ENCODE results near the gene TNRC6A.
"Not testable (repeated sequence)": the region's sequence is repeated elsewhere in the genome, so short reads cannot be mapped to it uniquely, and the experiment has no call there.

TNRC6A gene

DNA sequence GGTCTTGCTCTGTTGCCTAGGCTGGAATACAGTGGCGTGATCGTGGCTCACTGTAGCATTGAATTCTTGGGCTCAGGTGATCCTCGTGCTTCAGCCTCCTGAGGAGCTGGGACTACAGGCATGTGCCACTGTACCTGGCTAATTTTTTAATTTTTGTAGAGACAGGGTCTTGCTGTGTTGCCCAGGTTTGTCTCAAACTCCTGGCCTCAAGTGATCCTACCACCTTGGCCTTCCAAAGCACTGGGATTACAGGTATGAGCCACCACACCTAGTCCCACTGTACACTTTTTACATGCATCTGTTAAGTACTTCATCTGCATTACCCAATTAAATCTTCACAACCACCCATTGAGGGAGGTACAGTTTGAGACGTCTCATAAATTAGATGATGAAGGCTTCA is 12.4 kb downstream of the TNRC6A start:
- Histone ChIP-seq H3K79me2 (ENCODE audit: control insufficient read depth, insufficient read depth, low read length, unreplicated experiment) (peaks cover 97% of the 10 kb centered on the region), H3K27ac (ENCODE audit: low read depth, low read length) (no peak overlapping the region), H3K4me1 (ENCODE audit: control insufficient read depth, insufficient read depth, low read length, unreplicated experiment) (peaks cover 38% of the 10 kb centered on the region), H3K27me3 (ENCODE audit: insufficient read depth, low read length) (no peaks in the 10 kb centered on the region), H3K36me3 (ENCODE audit: insufficient read depth, low read length) (peaks cover 9% of the 10 kb centered on the region; the same call in 1 of the 2 replicates), H3K4me3 (ENCODE audit: low read depth, low read length) (no peak overlapping the region), H2AFZ (ENCODE audit: low read length, unreplicated experiment) (no peak overlapping the region)

DNA sequence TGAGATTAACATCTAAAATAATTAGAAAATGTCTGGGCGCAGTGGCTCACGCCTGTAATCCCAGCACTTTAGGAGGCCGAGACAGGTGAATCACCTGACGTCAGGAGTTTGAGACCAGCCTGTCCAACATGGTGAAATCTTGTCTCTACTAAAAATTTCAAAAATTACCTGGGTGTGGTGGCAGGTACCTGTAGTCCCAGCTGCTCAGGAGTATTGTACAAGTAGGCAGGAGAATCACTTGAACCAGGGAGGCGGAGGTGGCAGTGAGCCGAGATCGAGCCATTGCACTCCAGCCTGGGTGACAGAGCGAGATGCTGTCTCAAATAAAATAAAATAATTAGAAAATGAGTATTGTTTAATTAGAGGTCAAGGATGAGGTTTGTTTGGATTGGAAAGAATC is 13.2 kb downstream of the TNRC6A start:
- Histone ChIP-seq H3K36me3 (ENCODE audit: insufficient read depth, low read length) (peaks cover 12% of the 10 kb centered on the region; the same call in 1 of the 2 replicates), H3K4me1 (ENCODE audit: control insufficient read depth, insufficient read depth, low read length, unreplicated experiment) (peaks cover 39% of the 10 kb centered on the region), H3K79me2 (ENCODE audit: control insufficient read depth, insufficient read depth, low read length, unreplicated experiment) (peaks cover 100% of the 10 kb centered on the region)
- not testable (repeated sequence) for H3K27ac ChIP-seq (ENCODE audit: low read depth, low read length); H3K4me3 ChIP-seq (ENCODE audit: low read depth, low read length); H3K27me3 ChIP-seq (ENCODE audit: insufficient read depth, low read length); H2AFZ ChIP-seq (ENCODE audit: low read length, unreplicated experiment)

DNA sequence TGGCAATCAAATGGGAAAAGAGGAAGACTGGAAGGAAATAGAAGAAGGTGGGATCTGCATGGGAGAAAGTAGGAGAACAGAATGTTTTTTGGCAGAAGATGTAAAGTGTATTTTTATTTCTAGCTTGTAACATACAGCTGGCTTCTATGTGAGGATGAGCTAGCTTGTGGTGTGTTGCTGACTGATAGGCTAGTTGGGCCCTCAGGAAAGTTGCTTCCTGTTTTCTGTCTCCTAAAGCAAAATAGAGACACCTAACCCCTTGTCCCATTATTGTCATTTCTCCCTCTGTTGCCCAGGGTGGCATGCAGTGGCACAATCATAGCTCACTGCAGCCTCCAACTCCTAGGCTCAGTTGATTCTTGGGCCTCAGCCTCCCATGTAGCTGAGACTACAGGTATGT is 15.9 kb downstream of the TNRC6A start:
- Histone ChIP-seq H3K27ac (ENCODE audit: low read depth, low read length) (no peak overlapping the region), H3K4me1 (ENCODE audit: control insufficient read depth, insufficient read depth, low read length, unreplicated experiment) (peaks cover 44% of the 10 kb centered on the region), H3K27me3 (ENCODE audit: insufficient read depth, low read length) (no peaks in the 10 kb centered on the region), H3K79me2 (ENCODE audit: control insufficient read depth, insufficient read depth, low read length, unreplicated experiment) (peaks cover 100% of the 10 kb centered on the region), H3K4me3 (ENCODE audit: low read depth, low read length) (no peak overlapping the region), H3K36me3 (ENCODE audit: insufficient read depth, low read length) (peaks cover 8% of the 10 kb centered on the region; the same call in 1 of the 2 replicates), H2AFZ (ENCODE audit: low read length, unreplicated experiment) (no peak overlapping the region)

DNA sequence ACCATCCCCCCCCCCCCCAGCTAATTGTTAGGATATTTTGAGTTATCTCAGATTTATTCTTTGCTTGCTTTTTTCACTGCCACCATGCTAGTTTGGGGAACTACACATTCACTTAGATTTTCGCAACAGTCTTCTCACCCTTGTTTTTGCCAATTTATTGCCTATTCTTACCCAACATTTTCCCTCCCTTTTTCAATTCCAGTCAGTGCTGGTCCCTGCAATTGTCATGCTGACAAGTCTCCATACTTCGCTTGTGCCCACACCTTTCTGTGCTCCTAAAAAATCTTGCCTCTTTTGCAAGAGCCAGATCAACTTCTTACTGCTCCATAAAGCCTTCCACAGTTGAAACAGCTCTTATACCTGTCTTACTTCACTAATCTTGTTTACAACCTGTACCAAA is 16.3 kb downstream of the TNRC6A start:
- Histone ChIP-seq H3K27ac (ENCODE audit: low read depth, low read length) (no peak overlapping the region), H3K4me1 (ENCODE audit: control insufficient read depth, insufficient read depth, low read length, unreplicated experiment) (peaks cover 44% of the 10 kb centered on the region), H2AFZ (ENCODE audit: low read length, unreplicated experiment) (no peak overlapping the region), H3K27me3 (ENCODE audit: insufficient read depth, low read length) (no peaks in the 10 kb centered on the region), H3K79me2 (ENCODE audit: control insufficient read depth, insufficient read depth, low read length, unreplicated experiment) (peaks cover 100% of the 10 kb centered on the region), H3K4me3 (ENCODE audit: low read depth, low read length) (no peak overlapping the region), H3K36me3 (ENCODE audit: insufficient read depth, low read length) (peaks cover 8% of the 10 kb centered on the region; the same call in 1 of the 2 replicates)

DNA sequence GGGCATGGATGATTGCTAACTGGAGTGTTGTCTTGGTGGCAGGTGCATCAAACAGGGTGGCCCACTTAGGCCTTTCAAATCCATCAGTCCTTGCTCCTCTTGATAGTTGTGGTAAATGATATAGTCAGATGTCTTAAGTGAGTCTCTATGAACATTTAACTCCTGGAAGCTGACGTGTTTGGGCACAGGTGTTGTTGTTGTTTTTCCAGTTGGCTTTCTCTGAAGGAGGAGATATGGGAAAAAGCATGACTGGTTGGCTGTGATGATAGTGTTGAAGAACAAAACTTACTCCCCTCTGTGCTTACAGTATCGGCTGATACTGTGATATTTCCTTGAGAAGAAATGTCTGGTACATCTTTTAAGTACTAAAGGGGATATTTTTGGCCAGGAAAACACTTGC is 18.0 kb downstream of the TNRC6A start:
- Histone ChIP-seq H3K27me3 (ENCODE audit: insufficient read depth, low read length) (no peaks in the 10 kb centered on the region), H3K79me2 (ENCODE audit: control insufficient read depth, insufficient read depth, low read length, unreplicated experiment) (peaks cover 99% of the 10 kb centered on the region), H3K4me3 (ENCODE audit: low read depth, low read length) (0 out of 2 replicates have a peak overlapping the region, but pooled peaks have one; percentile 8), H3K4me1 (ENCODE audit: control insufficient read depth, insufficient read depth, low read length, unreplicated experiment) (peaks cover 47% of the 10 kb centered on the region), H3K36me3 (ENCODE audit: insufficient read depth, low read length) (peaks cover 3% of the 10 kb centered on the region; the same call in 1 of the 2 replicates), H2AFZ (ENCODE audit: low read length, unreplicated experiment) (no peak overlapping the region), H3K27ac (ENCODE audit: low read depth, low read length) (peak overlapping the region; percentile 74)

DNA sequence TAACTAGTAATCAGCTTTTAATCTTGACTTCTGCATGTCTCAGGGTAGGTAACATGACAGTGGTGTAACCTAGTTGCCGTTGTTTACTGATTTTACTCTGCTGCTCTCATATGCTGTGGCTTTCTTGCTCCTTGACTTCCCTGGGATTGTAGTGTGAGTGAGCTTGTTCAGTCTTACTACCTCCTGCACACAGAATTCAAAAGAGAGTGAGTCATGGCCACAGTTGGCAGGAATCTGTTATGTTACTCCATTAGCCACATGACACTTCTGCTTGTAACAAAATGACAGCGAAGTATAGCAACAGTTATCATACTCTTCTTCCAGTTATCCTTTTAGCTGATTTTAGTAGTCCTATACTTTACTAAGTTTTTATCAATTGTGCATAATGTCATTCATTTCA is 18.8 kb downstream of the TNRC6A start:
- Histone ChIP-seq H3K27ac (ENCODE audit: low read depth, low read length) (peak overlapping the region; percentile 74), H3K4me1 (ENCODE audit: control insufficient read depth, insufficient read depth, low read length, unreplicated experiment) (peaks cover 51% of the 10 kb centered on the region), H3K4me3 (ENCODE audit: low read depth, low read length) (0 out of 2 replicates have a peak overlapping the region, but pooled peaks have one; percentile 8), H3K36me3 (ENCODE audit: insufficient read depth, low read length) (peaks cover 3% of the 10 kb centered on the region; the same call in 1 of the 2 replicates), H3K27me3 (ENCODE audit: insufficient read depth, low read length) (no peaks in the 10 kb centered on the region), H2AFZ (ENCODE audit: low read length, unreplicated experiment) (no peak overlapping the region), H3K79me2 (ENCODE audit: control insufficient read depth, insufficient read depth, low read length, unreplicated experiment) (peaks cover 99% of the 10 kb centered on the region)

DNA sequence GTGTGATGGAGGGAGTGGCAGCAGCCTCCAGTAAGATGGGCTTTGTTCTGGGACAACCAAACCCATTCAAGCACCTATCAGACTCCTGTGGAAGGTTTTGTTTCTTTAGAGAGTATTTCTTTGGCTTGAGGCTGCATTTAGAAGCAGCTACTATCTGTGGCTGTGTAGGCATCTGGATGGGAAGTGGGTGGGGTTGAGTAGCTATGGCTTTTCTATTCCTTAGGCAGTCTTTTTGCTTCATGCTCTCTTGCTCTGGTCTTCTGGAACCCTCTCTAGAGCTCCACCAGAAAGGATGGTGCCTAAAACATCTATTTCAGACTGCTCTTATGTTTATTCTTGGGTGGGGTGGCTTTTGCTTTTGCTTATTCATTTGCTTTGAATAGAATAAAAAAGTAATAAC is 19.9 kb downstream of the TNRC6A start:
- H3K4me3 ChIP-seq (ENCODE audit: low read depth, low read length): no peak overlapping the region
- no peak overlapping the region for H3K27ac ChIP-seq (ENCODE audit: low read depth, low read length)
- H3K79me2 ChIP-seq (ENCODE audit: control insufficient read depth, insufficient read depth, low read length, unreplicated experiment): peaks cover 94% of the 10 kb centered on the region
- no peaks in the 10 kb centered on the region for H3K27me3 ChIP-seq (ENCODE audit: insufficient read depth, low read length)
- H3K4me1 ChIP-seq (ENCODE audit: control insufficient read depth, insufficient read depth, low read length, unreplicated experiment): peaks cover 52% of the 10 kb centered on the region
- H2AFZ ChIP-seq (ENCODE audit: low read length, unreplicated experiment): no peak overlapping the region
- peaks cover 3% of the 10 kb centered on the region; the same call in 1 of the 2 replicates for H3K36me3 ChIP-seq (ENCODE audit: insufficient read depth, low read length)

DNA sequence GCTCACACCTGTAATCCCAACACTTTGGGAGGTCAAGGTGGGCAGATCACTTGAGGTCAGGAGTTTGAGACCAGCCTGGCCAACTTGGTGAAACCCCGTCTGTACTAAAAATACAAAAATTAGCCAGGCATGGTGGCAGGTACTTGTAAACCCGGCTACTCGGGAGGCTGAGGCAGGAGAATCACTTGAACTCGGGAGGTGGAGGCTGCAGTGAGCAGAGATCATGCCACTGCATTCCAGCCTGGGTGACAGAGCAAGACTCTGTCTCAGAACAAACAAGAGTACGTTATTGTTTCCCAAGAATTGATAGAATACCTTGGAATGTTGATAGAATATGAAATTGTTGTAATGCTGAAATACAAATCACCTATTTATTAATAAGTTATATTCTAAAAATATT is 20.4 kb downstream of the TNRC6A start:
- not testable (repeated sequence) for H2AFZ ChIP-seq (ENCODE audit: low read length, unreplicated experiment); H3K4me3 ChIP-seq (ENCODE audit: low read depth, low read length); H3K27ac ChIP-seq (ENCODE audit: low read depth, low read length); H3K27me3 ChIP-seq (ENCODE audit: insufficient read depth, low read length); H3K36me3 ChIP-seq (ENCODE audit: insufficient read depth, low read length)
- Histone ChIP-seq H3K4me1 (ENCODE audit: control insufficient read depth, insufficient read depth, low read length, unreplicated experiment) (peaks cover 52% of the 10 kb centered on the region), H3K79me2 (ENCODE audit: control insufficient read depth, insufficient read depth, low read length, unreplicated experiment) (peaks cover 94% of the 10 kb centered on the region)

DNA sequence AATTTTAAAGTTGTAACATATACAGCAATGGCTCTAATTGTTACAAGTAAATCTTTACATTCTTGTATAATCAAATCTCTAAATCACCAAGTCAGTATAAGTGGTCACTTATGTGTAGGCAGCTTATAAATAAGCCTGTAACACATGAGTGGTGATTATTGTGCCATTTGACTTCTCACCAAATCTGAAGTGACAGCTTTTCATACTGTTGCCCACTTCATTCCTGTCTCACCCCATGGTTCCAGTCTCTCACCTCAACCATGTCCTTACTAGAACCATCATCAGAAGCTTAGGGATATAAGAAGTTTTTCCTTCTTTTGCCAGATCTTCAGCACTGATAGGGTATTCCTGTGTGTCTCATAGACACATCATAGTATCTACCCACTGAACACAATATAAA is 23.5 kb downstream of the TNRC6A start:
- Histone ChIP-seq H3K4me3 (ENCODE audit: low read depth, low read length) (no peak overlapping the region), H3K27me3 (ENCODE audit: insufficient read depth, low read length) (no peaks in the 10 kb centered on the region), H3K79me2 (ENCODE audit: control insufficient read depth, insufficient read depth, low read length, unreplicated experiment) (peaks cover 92% of the 10 kb centered on the region), H2AFZ (ENCODE audit: low read length, unreplicated experiment) (no peak overlapping the region), H3K36me3 (ENCODE audit: insufficient read depth, low read length) (no peaks in the 10 kb centered on the region), H3K4me1 (ENCODE audit: control insufficient read depth, insufficient read depth, low read length, unreplicated experiment) (peaks cover 28% of the 10 kb centered on the region), H3K27ac (ENCODE audit: low read depth, low read length) (no peak overlapping the region)

DNA sequence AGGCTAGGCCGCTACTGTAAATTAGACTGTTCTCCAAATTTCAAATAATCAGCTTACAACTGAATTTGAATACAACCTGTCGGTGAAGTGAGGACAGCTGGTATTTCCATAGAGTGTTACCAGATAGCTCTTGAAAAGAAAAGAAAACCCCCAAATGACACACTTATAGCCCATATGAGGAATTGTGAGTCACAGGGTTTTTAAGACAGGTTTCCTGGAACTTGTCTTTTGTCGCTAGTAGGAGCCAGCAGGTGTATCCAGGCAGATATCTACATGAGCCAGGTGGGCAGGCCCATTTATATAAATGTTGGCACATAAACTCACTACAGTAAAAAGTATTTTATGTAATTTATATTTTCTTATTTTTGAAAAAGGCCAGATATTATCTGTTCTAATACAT is 24.0 kb downstream of the TNRC6A start:
- Histone ChIP-seq H3K4me1 (ENCODE audit: control insufficient read depth, insufficient read depth, low read length, unreplicated experiment) (peaks cover 24% of the 10 kb centered on the region), H3K4me3 (ENCODE audit: low read depth, low read length) (no peak overlapping the region), H3K36me3 (ENCODE audit: insufficient read depth, low read length) (peaks cover 3% of the 10 kb centered on the region; the same call in 1 of the 2 replicates), H3K27ac (ENCODE audit: low read depth, low read length) (no peak overlapping the region), H2AFZ (ENCODE audit: low read length, unreplicated experiment) (no peak overlapping the region), H3K79me2 (ENCODE audit: control insufficient read depth, insufficient read depth, low read length, unreplicated experiment) (peaks cover 91% of the 10 kb centered on the region), H3K27me3 (ENCODE audit: insufficient read depth, low read length) (no peaks in the 10 kb centered on the region)

DNA sequence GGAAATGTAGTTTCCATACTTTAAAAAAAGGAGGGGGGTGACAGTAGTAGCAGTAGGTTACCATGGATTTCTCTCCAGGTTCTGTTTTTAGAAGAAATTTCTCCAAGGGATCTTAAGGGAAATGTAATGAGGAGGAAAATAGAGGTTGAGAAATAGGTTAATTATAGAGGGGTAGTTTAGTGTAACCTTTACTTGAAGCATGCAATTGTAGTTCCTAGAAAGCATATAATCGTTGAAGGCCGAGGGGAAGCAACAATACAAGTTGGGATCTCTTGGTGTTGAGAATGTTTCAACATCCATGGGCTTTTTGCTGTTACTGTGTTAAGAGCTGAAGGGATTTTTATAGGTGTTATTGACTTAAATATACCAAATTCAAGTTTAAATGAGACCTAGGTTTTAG is 25.1 kb downstream of the TNRC6A start:
- Histone ChIP-seq H3K27ac (ENCODE audit: low read depth, low read length) (no peak overlapping the region), H3K4me1 (ENCODE audit: control insufficient read depth, insufficient read depth, low read length, unreplicated experiment) (peaks cover 14% of the 10 kb centered on the region), H3K79me2 (ENCODE audit: control insufficient read depth, insufficient read depth, low read length, unreplicated experiment) (peaks cover 91% of the 10 kb centered on the region), H3K27me3 (ENCODE audit: insufficient read depth, low read length) (no peaks in the 10 kb centered on the region), H2AFZ (ENCODE audit: low read length, unreplicated experiment) (no peak overlapping the region), H3K4me3 (ENCODE audit: low read depth, low read length) (no peak overlapping the region), H3K36me3 (ENCODE audit: insufficient read depth, low read length) (peaks cover 5% of the 10 kb centered on the region; the same call in 1 of the 2 replicates)

Data from ACC112 (cell line).